Measurements from ENCODE around the gene ATP6V1G2.
"Not testable (repeated sequence)": the region's sequence is repeated elsewhere in the genome, so short reads cannot be mapped to it uniquely, and the experiment has no call there.

The ATP6V1G2 gene

DNA sequence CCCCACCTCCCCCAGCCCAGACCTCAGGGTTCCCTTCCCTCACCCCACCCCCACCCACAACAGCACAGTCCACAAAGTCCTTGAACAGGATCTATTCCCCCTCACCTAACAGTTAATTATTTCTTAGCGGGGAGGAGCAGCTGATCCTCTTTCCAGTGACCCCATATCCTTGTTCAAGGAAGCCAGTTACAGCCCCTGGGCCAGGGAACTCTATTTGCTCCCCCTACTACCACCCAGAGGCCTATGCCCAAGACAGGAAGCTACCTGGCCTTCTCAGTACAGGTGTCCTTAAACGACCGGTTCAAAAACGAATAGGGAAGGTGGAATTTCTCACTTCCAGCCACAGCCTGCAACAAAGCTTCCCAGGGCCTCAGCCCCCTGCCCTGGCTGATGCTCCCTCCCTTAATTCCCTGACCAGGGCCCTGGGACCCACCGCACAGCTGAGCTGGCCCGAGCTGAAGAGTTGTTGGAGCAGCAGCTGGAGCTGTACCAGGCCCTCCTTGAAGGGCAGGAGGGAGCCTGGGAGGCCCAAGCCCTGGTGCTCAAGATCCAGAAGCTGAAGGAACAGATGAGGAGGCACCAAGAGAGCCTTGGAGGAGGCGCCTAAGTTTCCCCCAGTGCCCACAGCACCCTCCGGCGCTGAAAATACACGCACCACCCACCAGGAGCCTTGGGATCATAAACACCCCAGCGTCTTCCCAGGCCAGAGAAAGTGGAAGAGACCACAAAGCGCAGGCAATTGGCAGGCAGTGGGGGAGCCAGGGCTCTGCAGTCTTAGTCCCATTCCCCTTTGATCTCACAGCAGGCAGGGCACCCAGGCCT is 16.9 kb downstream of the ATP6V1G2 start:
- no peak for DNase-seq (ENCODE audit: low read depth in 2 of 2)

DNA sequence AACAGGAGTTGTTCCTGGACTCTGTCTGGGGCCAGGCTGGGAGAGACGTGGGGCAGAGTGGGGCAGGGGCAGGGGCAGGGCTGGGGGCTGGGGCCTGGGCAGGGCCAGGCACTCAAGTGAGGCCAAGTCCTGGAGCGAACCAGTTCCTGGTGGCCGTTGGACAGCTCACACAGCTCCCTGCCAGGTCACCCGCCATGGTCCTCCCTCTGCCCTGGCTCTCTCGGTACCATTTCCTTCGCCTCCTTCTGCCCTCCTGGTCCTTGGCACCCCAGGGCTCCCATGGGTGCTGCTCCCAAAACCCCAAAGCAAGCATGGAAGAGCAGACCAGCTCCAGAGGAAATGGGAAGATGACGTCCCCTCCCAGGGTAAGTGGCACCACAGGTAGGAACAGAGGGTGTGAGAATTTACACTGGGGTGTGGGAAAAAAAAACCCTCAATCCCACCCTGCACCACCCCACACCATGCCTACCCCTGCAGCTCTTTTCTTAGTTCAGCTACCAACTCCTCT is 17.5 kb downstream of the ATP6V1G2 start, which contains the start of gene MCCD1:
TSS of gene MCCD1 (plus strand) at position 142 of the 508 bp plus-strand sequence. CDS start at position 195, 53 bp downstream.
- DNase-seq (ENCODE audit: low read depth in 2 of 2): no peak

DNA sequence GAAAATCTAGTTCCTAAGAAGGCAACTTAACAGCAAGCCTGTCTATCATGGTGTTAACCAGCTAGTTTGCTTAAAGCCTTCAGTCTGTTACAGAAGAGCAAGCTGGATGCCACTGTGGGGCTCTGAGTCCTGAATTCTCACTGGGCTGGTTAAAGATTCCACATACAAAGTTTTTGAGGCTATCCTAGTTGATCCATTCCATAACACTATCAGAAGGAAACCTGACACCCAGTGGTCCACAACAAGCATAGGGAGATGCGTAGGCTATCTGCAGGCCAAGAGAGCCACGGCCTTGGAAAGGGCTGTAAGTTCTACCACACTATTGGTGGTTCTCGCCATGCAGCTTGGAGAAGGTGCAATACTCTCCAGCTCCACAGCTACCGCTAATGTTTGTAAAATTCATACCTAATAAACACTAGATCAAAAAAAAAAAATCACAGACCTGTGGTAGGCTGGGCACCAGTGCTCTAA is 18.1 kb downstream of the ATP6V1G2 start:
- no peak for DNase-seq (ENCODE audit: low read depth in 2 of 2)

DNA sequence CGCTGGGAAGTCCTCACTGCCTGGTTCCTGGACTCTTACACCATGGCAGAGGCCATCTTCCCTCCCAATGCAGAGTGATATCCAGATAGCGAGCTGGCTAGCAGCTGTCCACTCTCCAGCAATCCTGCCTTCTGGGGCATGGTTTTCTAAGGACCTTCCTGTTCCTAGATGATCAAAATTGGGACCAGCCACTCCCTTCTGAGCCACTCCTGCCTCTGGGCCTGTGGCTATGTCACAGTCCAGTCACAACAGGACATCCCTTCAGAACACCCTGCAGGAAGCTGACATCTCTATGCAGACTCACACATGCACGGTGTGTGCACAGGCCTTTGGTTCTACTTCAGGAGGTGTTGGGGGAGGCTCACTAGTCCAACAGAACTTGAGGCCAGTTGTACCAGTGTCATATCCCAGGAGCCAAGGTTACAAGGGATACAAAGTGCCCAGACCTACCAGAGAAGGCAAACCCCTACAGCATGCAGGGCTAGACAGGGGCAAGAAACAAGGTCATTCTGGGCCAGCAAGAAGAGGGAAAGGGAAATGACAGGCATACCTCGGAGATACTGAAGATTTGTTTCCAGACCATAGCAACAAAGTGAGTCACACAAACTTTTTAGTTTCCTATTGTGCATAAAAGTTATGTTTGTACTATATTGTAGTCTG is 20.3 kb downstream of the ATP6V1G2 start:
- DNase-seq (ENCODE audit: low read depth in 2 of 2): no peak

DNA sequence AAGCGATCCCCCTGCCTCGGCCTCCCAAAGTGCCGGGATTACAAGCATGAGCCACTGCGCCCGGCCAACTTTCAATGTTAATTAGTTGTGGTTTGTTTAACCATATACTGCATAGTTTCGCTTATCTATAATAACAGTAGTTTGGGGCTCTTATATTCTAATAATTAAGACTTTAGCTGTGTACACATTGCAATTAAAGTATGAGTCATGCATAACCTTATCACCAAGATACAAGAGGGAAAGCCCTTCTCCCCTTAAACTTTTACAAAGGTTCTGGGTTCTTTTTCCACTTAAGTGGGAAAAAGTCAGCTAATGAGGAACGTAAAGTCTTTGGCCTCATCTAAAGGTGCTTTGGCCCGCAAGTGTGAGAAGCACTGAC is 20.9 kb downstream of the ATP6V1G2 start:
- DNase-seq (ENCODE audit: low read depth in 2 of 2): no peak

DNA sequence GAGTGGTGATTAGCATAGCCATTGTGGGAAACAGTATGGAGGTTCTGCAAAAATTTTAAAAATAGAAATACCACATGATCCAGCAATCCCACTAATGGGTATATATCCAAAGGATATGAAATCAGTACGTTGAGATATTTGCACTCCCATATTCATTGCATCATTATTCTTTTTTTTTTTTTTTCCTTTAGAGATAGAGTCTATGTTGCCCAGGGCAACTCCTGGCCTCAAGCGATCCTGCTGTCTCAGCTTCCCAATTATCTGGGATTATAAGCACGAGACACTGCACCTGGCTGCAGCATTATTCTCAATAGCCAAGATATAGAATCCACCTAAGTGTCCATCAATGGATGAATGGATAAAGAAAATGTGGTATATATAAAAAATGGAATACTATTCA is 24.6 kb downstream of the ATP6V1G2 start:
- DNase-seq (ENCODE audit: low read depth in 2 of 2): no peak

DNA sequence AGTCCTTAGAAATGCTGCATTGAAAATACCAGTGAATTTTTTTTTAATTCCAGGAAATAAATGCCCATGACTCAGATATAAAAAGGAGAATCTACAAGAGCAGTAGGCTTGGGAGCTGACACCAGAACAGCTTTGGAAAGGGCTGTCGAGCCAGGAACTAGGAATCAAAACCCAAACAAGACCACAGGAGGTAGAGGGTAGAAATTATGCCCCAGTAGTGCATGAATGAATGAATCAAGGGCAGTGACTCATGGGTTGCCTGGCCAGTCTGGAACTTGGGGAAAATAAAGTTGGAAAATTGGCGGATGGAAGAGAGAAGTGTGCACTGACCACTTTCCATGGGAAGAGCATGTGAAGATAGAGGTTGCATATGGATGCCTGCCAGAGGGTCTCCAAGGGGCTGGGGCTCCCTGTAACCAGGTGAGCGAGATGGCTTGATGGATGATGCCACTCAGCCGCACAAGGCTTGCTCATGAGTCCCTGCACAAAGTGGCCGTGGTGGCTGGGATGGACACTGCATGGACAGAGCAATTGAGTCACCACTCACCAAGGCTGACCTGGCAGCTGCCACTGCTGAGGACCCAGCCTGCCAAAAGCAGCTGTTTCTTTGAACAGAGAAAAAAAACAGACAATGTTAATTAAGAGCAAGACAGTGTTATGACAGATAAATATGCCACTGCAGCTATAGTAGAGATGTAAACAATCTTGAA is 32.8 kb downstream of the ATP6V1G2 start:
- no peak for DNase-seq (ENCODE audit: low read depth in 2 of 2)

DNA sequence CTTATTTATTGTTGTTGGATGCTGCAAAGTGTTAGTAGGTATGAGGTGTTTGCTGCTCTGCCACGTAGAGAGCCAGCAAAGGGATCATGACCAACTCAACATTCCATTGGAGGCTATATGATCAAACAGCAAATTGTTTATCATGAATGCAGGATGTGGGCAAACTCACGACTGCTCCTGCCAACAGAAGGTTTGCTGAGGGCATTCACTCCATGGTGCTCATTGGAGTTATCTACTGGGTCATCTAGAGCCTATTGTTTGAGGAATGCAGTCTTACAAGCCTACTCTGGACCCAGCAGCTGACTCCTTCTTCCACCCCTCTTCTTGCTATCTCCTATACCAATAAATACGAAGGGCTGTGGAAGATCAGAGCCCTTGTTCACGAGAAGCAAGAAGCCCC is 36.4 kb downstream of the ATP6V1G2 start:
- no peak for DNase-seq (ENCODE audit: low read depth in 2 of 2)

DNA sequence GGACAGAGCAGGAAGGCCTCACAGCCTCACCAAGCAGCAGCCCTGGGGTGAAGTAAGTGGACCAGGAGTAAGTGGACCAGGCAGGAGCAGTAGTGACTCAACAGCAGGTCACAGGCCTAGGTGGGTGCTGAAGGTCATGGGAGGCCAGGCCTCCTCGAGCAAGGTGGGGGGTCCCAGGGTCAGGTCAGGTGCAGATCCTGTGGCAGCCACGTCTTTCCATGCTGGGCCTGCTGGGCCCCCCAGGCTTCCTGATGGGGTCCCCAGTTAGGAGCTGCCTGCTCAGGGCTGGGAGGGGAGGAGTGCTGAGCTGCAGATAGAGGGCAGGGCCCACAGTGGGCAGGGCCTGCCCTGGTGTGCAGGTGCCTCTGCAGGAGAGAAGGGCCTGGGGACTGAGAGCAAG is 37.4 kb downstream of the ATP6V1G2 start:
- not testable (repeated sequence) for DNase-seq (ENCODE audit: low read depth in 2 of 2)

DNA sequence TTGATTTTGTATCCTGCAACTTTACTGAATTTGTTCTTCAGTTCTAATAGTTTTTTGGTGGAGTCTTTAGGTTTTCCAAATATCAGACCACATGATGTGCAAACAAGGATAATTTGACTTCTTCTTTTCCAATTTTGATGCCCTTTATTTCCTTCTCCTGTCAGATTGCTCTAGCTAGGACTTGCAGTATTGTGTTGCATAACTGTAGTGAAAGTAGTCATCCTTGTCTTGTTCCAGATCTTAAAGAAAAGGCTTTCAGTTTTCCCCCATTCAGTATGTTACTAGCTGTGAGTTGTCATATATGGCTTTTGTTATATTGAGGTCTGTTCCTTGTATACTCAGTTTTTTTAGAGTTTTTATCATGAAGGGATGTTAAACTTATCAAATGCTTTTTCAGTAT is 43.8 kb downstream of the ATP6V1G2 start:
- DNase-seq (ENCODE audit: low read depth in 2 of 2): no peak

DNA sequence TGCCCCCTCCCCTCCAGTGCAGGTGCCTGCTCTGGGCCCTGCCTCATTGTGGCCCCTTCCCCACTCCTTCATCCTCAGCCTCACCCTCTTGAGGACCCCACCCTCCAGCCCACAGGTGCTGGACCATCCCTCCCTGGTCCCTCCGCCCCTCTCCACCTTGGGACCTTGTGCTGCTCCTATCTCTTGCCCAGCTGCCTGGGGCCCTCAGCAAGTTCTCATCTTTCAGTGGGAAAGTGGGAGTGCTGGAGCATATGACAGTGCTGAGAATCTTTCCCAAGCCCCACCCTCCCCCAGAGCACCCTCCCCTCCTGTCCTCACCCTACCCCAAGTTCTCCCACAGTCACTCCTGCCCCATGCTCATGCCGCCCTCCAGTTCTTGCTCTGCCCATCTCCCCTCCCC is 46.8 kb downstream of the ATP6V1G2 start:
- not testable (repeated sequence) for DNase-seq (ENCODE audit: low read depth in 2 of 2)

DNA sequence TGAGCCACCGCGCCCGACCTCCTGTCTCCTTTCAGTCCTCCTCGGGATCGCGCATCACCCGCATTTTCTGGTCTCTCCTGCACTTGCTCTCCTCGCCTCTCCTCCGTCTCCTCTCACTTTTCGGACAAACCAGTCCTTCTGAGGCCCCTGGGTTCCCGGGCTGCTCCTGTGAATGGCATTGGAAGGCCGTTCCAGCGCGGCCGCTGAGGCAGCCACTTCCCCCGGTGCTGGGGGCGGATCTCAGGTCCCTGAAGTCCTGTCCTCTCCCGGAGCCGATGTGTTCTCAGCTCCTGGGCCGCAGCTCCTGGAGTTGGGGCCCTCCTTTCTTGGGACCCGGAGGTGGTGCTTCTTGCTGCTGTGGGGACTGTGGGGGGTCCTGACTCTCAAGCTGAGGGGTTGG is 47.7 kb downstream of the ATP6V1G2 start:
- DNase-seq (ENCODE audit: low read depth in 2 of 2): no peak

DNA sequence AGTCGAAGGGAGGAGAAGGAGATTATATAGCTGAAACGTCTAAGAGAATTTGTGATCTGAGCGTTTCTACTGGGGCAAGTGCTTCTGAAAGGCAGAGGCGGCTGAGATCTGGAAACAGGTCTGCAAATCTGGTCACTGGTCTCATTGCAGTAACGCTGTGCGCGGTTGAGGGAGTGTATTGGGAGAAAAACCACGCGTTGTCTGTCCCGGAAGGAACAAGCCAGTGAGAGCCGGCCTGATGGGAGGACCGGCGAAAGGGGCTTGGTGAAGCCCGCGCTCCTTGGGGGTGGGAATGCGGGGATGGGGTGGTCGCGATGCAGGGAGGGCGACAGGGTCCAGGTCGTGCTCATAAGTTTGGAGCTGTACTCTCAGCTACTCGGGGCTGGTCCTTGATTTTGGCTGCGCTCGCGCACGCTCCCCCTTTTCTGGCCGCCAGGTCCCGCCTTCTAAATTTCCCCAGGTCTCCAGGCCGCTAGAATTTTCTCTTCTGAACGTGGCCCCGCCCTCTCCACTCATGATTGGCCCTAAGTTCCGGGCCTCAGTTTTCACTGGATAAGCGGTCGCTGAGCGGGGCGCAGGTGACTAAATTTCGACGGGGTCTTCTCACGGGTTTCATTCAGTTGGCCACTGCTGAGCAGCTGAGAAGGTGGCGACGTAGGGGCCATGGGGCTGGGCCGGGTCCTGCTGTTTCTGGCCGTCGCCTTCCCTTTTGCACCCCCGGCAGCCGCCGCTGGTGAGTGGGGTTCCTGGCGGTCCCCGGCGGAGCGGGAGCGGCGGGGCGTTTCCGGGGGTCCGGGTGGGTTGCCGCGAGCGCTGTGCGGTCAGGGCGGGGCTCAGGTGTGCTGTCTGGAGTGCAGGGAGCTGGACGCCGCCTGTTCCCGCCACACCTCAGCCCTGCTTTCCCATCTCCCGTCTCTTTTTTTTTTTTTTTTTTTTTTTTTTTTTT is 48.6 kb downstream of the ATP6V1G2 start, which contains the start of gene MICB:
TSS of gene MICB (plus strand) at position 615 of the 946 bp plus-strand sequence. CDS start at position 664, 49 bp downstream.
- DNase-seq (ENCODE audit: low read depth in 2 of 2): peak; percentile 78 to 81

DNA sequence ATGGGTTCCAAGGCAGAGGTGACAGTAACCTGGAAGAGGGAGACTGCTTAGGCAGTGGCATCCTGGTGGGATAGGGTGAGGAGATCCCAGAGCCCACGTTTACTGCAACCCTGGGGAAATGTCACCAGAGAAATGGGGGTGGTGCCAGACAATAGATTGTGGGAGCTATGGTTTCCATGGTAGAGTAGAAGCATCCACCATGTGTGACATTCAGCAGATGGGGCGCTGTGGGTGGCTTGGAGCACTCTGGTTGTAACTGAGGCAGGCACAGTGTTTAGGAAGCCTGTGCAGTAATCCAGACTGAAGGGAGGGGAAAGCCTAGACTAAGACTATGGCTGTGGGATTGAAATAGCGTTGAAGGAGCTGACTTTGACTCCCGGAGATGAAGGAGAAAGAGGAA is 49.6 kb downstream of the ATP6V1G2 start:
- DNase-seq (ENCODE audit: low read depth in 2 of 2): not testable (repeated sequence)

DNA sequence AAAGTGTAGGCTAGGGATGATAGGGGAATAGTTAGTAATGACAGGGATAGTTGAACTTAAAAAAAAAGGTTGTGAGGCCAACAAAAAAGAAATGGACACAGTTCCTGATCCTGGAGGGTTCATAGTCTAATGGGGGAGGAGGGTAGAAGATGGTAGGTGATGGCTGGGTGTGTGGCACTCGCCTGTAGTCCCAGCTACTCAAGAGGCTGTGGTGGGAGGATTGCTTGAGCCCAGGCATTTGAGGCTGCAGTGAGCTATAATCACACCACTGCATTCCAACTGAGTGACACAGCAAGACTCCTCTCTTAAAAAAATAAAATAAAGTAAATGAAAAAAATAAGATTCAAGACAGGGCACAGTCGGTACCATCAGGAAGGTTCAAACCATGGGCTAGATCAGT is 50.8 kb downstream of the ATP6V1G2 start:
- DNase-seq (ENCODE audit: low read depth in 2 of 2): no peak

All from stimulated activated CD4-positive, alpha-beta T cell treated with anti-CD3 and anti-CD28 coated beads, Interleukin-1b, Interleukin-23, amount 100 ng/mL, for 4 hours (primary cell).